ENCODE data around the gene FAM117B.

Gene FAM117B

DNA sequence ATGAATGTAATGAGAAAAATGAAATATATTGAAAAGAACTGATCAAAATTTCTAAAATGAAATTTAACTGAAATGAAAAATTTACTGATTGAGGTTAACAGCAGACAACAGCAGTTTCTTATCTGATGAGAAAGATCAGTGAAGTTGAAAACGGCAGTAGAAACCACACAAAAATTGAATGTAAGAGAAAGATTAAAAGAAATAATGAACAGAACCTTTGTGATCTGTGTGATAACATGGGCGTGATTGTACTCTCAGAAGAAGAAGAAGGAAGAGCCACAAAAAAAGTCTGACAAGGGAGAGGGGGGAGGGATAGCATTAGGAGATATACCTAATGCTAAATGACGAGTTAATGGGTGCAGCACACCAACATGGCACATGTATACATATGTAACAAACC, 45.2 kb downstream of the FAM117B start:
- DNase-seq (ENCODE audit: low read depth in 2 of 2) = no peak
- no peak overlapping the region for H3K4me3 ChIP-seq (replicated peaks in 1 of 2; ENCODE audit: low read depth in 2 of 2, low read length in 2 of 2)
- TF ChIP-seq, protein P1, sequence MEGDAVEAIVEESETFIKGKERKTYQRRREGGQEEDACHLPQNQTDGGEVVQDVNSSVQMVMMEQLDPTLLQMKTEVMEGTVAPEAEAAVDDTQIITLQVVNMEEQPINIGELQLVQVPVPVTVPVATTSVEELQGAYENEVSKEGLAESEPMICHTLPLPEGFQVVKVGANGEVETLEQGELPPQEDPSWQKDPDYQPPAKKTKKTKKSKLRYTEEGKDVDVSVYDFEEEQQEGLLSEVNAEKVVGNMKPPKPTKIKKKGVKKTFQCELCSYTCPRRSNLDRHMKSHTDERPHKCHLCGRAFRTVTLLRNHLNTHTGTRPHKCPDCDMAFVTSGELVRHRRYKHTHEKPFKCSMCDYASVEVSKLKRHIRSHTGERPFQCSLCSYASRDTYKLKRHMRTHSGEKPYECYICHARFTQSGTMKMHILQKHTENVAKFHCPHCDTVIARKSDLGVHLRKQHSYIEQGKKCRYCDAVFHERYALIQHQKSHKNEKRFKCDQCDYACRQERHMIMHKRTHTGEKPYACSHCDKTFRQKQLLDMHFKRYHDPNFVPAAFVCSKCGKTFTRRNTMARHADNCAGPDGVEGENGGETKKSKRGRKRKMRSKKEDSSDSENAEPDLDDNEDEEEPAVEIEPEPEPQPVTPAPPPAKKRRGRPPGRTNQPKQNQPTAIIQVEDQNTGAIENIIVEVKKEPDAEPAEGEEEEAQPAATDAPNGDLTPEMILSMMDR (IDR thresholded peaks at IDR 0.05; ENCODE audit: low read depth, low read length) = no peak

DNA sequence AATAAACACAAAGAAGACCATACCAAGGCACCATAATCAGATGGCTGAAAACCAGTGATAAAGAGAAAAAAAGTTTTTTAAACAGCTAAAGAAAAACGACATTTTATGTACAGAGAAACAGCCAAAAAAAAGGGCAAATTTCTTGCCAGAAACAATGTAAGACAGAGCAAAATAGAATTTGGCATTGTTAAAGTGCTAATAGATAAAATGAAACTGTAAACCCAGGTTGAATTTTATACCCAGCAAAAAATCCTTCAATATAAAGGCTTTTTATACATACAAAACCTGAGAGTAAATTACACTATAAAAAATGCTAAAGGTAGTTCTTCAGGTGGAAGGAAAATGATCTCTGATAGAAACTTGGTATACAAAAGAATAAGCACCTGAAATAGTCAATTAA, 45.7 kb downstream of the FAM117B start:
- no peak for DNase-seq (ENCODE audit: low read depth in 2 of 2)
- TF ChIP-seq, protein P1 (IDR thresholded peaks at IDR 0.05; ENCODE audit: low read depth, low read length) = no peak

DNA sequence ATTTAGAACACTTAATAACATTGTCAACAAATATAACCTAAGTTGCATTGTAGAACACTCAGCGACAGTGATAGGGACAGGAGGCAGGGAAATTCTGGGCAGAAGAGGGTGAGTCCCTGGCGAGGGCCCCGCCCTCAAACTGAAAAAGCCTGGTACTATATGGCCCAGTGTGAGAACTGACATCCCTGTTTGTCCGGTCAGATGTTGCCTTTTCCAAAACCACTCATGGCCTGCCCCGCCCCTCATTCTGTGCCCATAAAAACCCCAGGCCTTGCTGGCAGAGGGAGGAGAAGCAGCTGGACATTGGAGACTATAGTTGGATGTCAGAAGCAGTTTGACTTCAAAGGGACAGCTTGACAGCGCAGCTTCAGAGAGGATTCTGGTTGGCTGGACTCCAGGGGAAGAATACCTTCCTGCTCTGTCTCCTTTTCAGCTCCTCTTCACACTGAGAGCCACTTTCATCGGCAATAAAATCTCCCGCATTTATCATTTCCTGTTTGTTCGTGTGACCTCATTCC, 47.0 kb downstream of the FAM117B start:
- no peak overlapping the region for H3K4me3 ChIP-seq (replicated peaks in 1 of 2; ENCODE audit: low read depth in 2 of 2, low read length in 2 of 2)
- TF ChIP-seq, protein P1 (IDR thresholded peaks at IDR 0.05; ENCODE audit: low read depth, low read length) = no peak
- DNase-seq (ENCODE audit: low read depth in 2 of 2) = no peak

More for the DNA sequence above, 45.7 kb downstream of the FAM117B start:
- no peak overlapping the region for H3K4me3 ChIP-seq (replicated peaks in 1 of 2; ENCODE audit: low read depth in 2 of 2, low read length in 2 of 2)

DNA sequence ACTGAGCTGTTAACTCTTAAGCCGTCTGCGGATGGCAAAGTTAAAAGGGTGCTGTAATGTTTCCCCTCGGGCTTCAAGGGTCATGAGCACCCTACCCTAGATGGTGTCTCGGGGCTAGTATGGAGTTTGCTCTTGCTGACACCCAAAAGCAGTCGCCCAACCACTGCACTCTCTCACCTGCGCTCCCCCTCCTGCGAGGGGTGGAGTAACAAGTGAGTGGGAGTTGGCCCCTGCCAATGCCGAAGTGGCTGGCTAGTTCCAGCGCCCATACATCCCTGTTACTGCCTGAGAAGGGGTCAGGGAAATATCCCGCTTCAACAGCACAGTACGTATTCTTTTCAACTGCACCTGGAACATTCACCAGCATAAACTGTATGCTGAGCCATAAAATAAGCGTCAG, 47.5 kb downstream of the FAM117B start:
- no peak overlapping the region for H3K4me3 ChIP-seq (replicated peaks in 1 of 2; ENCODE audit: low read depth in 2 of 2, low read length in 2 of 2)
- TF ChIP-seq, protein P1 (IDR thresholded peaks at IDR 0.05; ENCODE audit: low read depth, low read length) = no peak
- DNase-seq (ENCODE audit: low read depth in 2 of 2) = no peak

DNA sequence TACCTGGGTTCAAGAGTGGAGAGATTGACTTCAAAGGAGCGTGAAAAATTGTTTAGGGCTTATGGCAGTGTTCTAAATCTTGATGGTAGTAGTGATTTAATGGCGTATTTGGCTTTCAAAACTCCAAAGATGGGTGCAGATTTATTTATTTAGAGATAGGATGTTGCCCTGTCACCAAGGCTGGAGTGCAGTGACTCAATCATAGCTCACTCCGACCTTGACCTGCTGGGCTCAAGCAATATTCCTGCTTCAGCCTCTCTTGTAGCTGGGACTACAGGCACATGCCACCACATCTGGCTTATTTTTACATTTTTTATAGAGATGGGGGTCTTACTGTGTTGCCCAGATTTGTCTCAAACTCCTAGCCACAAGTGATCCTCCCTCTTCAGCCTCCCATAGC, 52.5 kb downstream of the FAM117B start:
- TF ChIP-seq, protein P1 (IDR thresholded peaks at IDR 0.05; ENCODE audit: low read depth, low read length) = no peak
- H3K4me3 ChIP-seq (replicated peaks in 1 of 2; ENCODE audit: low read depth in 2 of 2, low read length in 2 of 2) = no peak overlapping the region
- peak in 1 of 2 donors; percentile 63 for DNase-seq (ENCODE audit: low read depth in 2 of 2)

DNA sequence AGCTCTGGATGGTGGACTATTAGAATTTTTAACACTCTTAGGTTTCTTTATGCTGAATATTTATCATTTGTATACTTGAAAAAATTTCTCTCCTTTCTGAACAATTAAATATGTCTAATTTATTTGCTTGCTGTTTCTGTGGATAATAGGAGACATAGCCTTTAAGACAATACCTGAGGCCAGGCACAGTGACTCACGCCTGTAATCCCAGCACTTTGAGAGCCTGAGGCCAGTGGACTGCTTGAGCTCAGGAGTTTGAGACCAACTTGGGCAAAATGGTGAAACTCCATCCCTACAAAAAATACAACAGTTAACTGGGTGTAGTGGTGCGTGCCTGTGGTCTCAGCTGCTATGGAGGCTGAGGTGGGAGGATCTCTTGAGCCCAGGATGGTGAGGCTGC, 54.7 kb downstream of the FAM117B start:
- TF ChIP-seq, protein P1 (IDR thresholded peaks at IDR 0.05; ENCODE audit: low read depth, low read length) = no peak
- no peak for DNase-seq (ENCODE audit: low read depth in 2 of 2)
- H3K4me3 ChIP-seq (replicated peaks in 1 of 2; ENCODE audit: low read depth in 2 of 2, low read length in 2 of 2) = no peak overlapping the region

DNA sequence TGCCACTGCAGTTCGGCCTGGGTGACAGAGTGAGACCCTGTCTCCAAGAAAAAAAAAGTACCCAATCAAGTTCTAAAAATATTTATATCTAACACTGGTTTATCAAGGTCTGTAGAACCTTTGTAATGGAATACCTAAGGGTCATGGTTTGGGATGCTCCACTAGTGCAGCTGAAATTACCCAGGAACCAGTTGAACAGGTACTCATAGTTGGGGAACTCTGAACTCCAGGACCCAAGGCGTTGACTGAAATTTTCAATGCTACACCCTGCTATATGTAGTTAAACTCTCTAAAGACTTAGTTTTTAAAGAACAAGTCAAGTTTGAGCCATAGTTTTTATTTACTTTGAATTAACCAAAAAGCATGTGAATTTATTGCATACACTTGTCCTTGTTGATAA, 55.1 kb downstream of the FAM117B start:
- TF ChIP-seq, protein P1 (IDR thresholded peaks at IDR 0.05; ENCODE audit: low read depth, low read length) = no peak
- no peak for DNase-seq (ENCODE audit: low read depth in 2 of 2)

More for the DNA sequence above, 55.1 kb downstream of the FAM117B start:
- no peak overlapping the region for H3K4me3 ChIP-seq (replicated peaks in 1 of 2; ENCODE audit: low read depth in 2 of 2, low read length in 2 of 2)
